Measurements from ENCODE around the gene TMEM9. TPM values are rescaled to one million over a fixed set of nuclear protein-coding genes. Genes with fewer than 3 reads are reported as not detected.

TMEM9 gene
- total and polyA plus RNA-seq, 10 of the 15 experiments (the other 5 are each of a cell fraction or from before 2014, with no cell fraction given): 7.2 to 46.1 (median 17.3) TPM

DNA sequence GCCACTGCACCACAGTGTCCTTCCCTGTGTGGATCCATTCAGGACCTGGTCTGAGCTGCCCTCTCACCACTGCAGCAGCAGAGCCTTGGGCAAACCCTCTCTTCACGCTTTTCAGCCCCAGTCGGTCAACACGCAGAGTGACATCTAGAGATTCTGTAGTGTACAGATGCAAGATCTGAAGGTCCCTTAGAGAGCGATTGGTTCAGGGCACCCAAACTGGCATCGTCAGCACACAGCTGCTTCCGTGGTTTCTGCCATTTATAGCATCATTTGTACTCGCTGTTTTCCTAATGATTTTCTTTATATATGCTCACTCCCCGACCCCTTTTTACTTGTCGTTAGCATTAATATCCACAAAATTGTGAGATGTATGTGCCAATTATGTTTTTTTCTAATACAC is 25.8 kb downstream of the TMEM9 start:
- no peak overlapping the region for H3K9ac ChIP-seq (ENCODE audit: control insufficient read depth, insufficient read depth, low read length)
- TF ChIP-seq JUNB (IDR thresholded peaks at IDR 0.05) (no peak), SMAD1 (IDR thresholded peaks at IDR 0.05; ENCODE audit: low read depth, partially characterized antibody) (no peak), TCF7 (IDR thresholded peaks at IDR 0.05; ENCODE audit: borderline replicate concordance) (no peak), TCF3 (IDR thresholded peaks at IDR 0.05; ENCODE audit: borderline replicate concordance, insufficient read depth, low read depth, low read length) (no peak), ZBTB40 (IDR thresholded peaks at IDR 0.05; ENCODE audit: borderline replicate concordance) (no peak), DPF2 (IDR thresholded peaks at IDR 0.05) (no peak), RELB (IDR thresholded peaks at IDR 0.05; ENCODE audit: low read depth) (no peak)
- TF ChIP-seq, protein P1, sequence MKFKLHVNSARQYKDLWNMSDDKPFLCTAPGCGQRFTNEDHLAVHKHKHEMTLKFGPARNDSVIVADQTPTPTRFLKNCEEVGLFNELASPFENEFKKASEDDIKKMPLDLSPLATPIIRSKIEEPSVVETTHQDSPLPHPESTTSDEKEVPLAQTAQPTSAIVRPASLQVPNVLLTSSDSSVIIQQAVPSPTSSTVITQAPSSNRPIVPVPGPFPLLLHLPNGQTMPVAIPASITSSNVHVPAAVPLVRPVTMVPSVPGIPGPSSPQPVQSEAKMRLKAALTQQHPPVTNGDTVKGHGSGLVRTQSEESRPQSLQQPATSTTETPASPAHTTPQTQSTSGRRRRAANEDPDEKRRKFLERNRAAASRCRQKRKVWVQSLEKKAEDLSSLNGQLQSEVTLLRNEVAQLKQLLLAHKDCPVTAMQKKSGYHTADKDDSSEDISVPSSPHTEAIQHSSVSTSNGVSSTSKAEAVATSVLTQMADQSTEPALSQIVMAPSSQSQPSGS (IDR thresholded peaks at IDR 0.05; ENCODE audit: low read length): no peak
- ATAC-seq (no peak), DNase-seq (ENCODE audit: low read depth, low spot score) (no peak), FAIRE-seq (no peak)
- peaks cover 0 to 1% of the 10 kb centered on the region in 2 experiments; a peak in 1 of 4 replicates for H3K27me3 ChIP-seq (replicated peaks in 1 of 2; ENCODE audit: control insufficient read depth in 2 of 2, insufficient read depth in 2 of 2, low read length in 1 of 2)
- no peaks in the 10 kb centered on the region for H4K20me1 ChIP-seq (ENCODE audit: control insufficient read depth, insufficient read depth)
- in situ Hi-C loops (cut with MboI) (no loop called here), intact Hi-C loops (cut with micrococcal nuclease; ENCODE audit: unreplicated experiment) (no loop called here)
- no TSS peak for BruUV-seq (replicated peaks)
- ChIA-PET CTCF (no interaction called here), POLR2A (no interaction called here), RAD21 (ENCODE audit: unreplicated experiment) (no interaction called here), SMC1A (ENCODE audit: uncharacterized antibody, unreplicated experiment) (no interaction called here)
- H3K9me3 ChIP-seq (replicated peaks; ENCODE audit: control insufficient read depth, insufficient read depth, low read length): no peaks in the 10 kb centered on the region
- H3K36me3 ChIP-seq (ENCODE audit: control insufficient read depth in 2 of 2, insufficient read depth in 2 of 2, low read length in 1 of 2): no peaks in the 10 kb centered on the region
- H3K27ac ChIP-seq (ENCODE audit: control insufficient read depth, insufficient read depth): no peak overlapping the region
- H3K79me2 ChIP-seq (ENCODE audit: control insufficient read depth, insufficient read depth, low read length): no peaks in the 10 kb centered on the region
- 39% methylated on average over 9 of the region's 9 CpGs for WGBS (ENCODE audit: insufficient coverage, insufficient replicate concordance, low lambda C conversion rate, missing lambda C conversion rate)
- H3K4me2 ChIP-seq (ENCODE audit: control insufficient read depth, insufficient read depth): no peak overlapping the region
- H3K4me1 ChIP-seq (ENCODE audit: control insufficient read depth, insufficient read depth, low read length): no peaks in the 10 kb centered on the region
- no peak overlapping the region for H2AFZ ChIP-seq (ENCODE audit: control insufficient read depth, low read depth, low read length)
- no peak overlapping the region for H3K4me3 ChIP-seq

Measured in GM12878 (cell line).